PC-3 (cell line): ENCODE measurements around the gene IFITM10. TPM values are rescaled to one million over a fixed set of nuclear protein-coding genes. Genes with fewer than 3 reads are reported as not detected.

ENCODE experiments used
- ATAC-seq: fragments of 200-7000 bp; cut with Tn5 transposase; 2 replicates; pipeline ENCODE4 v1.9.1; 2020; ENCODE audit warnings: mild to moderate bottlenecking, moderate library complexity
- BruUV-seq: library from RNA; stranded (reverse); fragments of 400-500 nt; replicated peaks from 2 replicates; lab custom pipeline; 2021; lab: Mats Ljungman, UMichigan
- CTCF ChIA-PET: fragments of 300-600 bp; sonication (Branson Sonifier 250); formaldehyde crosslinking; loops from one replicate; lab custom pipeline; 2022; ENCODE audit warnings: antibody characterized with exemption; lab: Charles Lee
- POLR2A ChIA-PET: fragments of 300-600 bp; sonication (Branson Sonifier 250); formaldehyde crosslinking; loops from one replicate; lab custom pipeline; 2022; ENCODE audit warnings: antibody characterized with exemption; ENCODE audit not compliant: unreplicated experiment; lab: Charles Lee
- DNase-seq: peaks from one replicate; pipeline ENCODE4 v3.0.0-alpha.2; 2015
- H2AFZ ChIP-seq: fragments of 300-600 bp; sonication (generic); 2 replicates; pipeline ENCODE4 v1.6.0; 2016; ENCODE audit warnings: antibody characterized with exemption, low read length
- H3F3A ChIP-seq: fragments of 300-600 bp; sonication (generic); one replicate; pipeline ENCODE4 v1.6.0; 2017; ENCODE audit warnings: antibody characterized with exemption, low read length, control low read depth, mild to moderate bottlenecking; ENCODE audit not compliant: unreplicated experiment
- H3K27ac ChIP-seq: fragments of 300-600 bp; sonication (generic); 2 replicates; pipeline ENCODE4 v1.5.1; 2016; ENCODE audit warnings: mild to moderate bottlenecking, low read length
- H3K27me3 ChIP-seq: fragments of 300-600 bp; sonication (generic); 2 replicates; pipeline ENCODE4 v1.6.1; 2016; ENCODE audit warnings: low read length, mixed read lengths
- H3K36me3 ChIP-seq: fragments of 300-600 bp; sonication (generic); 2 replicates; pipeline ENCODE4 v1.6.1; 2016; ENCODE audit warnings: low read depth, mixed run types, low read length, mixed read lengths
- H3K4me1 ChIP-seq: fragments of 300-600 bp; sonication (generic); 2 replicates; pipeline ENCODE4 v1.5.1; 2016; ENCODE audit warnings: low read length; ENCODE audit not compliant: insufficient read depth
- H3K4me2 ChIP-seq: fragments of 300-600 bp; sonication (generic); 2 replicates; pipeline ENCODE4 v1.6.0; 2016; ENCODE audit warnings: low read length
- H3K4me3 ChIP-seq: fragments of 300-600 bp; sonication (generic); 2 replicates; pipeline ENCODE4 v1.5.1; 2016; ENCODE audit warnings: mild to moderate bottlenecking, low read length, mixed read lengths
- H3K79me2 ChIP-seq: fragments of 300-600 bp; sonication (generic); 2 replicates; pipeline ENCODE4 v1.6.1; 2017; ENCODE audit warnings: low read length, mixed read lengths
- H3K9ac ChIP-seq: fragments of 300-600 bp; sonication (generic); 2 replicates; pipeline ENCODE4 v1.6.0; 2016; ENCODE audit warnings: mild to moderate bottlenecking, low read length
- H3K9me2 ChIP-seq: fragments of 300-600 bp; sonication (generic); replicated peaks from 2 replicates; pipeline ENCODE4 v1.6.1; 2016; ENCODE audit warnings: mixed run types, low read length, mixed read lengths
- H3K9me3 ChIP-seq: fragments of 300-600 bp; sonication (generic); 2 replicates; pipeline ENCODE4 v1.6.1; 2016; ENCODE audit warnings: low read length, mixed read lengths
- H4K20me1 ChIP-seq: fragments of 300-600 bp; sonication (generic); 2 replicates; pipeline ENCODE4 v1.6.1; 2016; ENCODE audit warnings: low read length, mixed read lengths
- EZH2 ChIP-seq: fragments of 300-600 bp; sonication (generic); IDR thresholded peaks from one replicate; pipeline ENCODE4 v1.6.1; 2017; ENCODE audit warnings: antibody characterized with exemption, mild to moderate bottlenecking, low read length; ENCODE audit not compliant: unreplicated experiment
- EZH2phosphoT487 ChIP-seq: fragments of 300-600 bp; sonication (generic); IDR thresholded peaks from 2 replicates; pipeline ENCODE4 v1.6.1; 2018; ENCODE audit warnings: mild to moderate bottlenecking, antibody characterized with exemption, low read length, borderline replicate concordance
- intact Hi-C: fragments of 100-400 bp; cut with micrococcal nuclease; formaldehyde crosslinking; loops from 2 replicates; pipeline ENCODE4 v1.9.0; 2023
- total RNA-seq: library from RNA; depleted of rRNA; stranded (reverse); fragments of >200 nt; gene quantifications from 2 replicates; pipeline ENCODE4 v1.2.3, GENCODE V29; 2014
- TF ChIP-seq, protein P1 (sequence below): fragments of 300-600 bp; sonication (generic); conservative IDR thresholded peaks from 2 replicates; pipeline ENCODE4 v1.5.1; 2017; ENCODE audit warnings: antibody characterized with exemption, low read depth, mild to moderate bottlenecking, low read length

IFITM10 gene
- total RNA-seq, 1 experiment from 2014 or later: 1.4 TPM

DNA sequence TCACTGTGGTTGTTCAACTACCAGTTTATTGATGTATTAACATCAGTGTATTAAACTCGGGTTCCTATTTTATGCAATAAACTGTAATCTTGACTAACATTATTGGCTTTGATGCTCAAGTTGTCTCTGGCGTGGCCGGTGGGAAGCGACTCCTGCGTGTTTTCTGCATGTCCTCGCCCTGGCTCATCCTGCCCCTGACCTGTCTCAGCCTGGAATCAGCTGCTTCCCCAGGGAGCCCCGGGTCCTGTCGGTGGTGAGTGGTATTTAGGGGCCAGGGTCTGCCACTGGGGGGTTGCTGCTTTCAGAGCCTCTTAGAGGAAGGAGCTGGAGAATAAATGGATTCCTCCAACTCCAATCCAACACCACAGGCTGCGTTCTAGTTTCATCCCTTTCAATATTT, 22.5 kb downstream of the IFITM10 start:
- Histone ChIP-seq H3K9ac (no peak overlapping the region), H4K20me1 (no peaks in the 10 kb centered on the region), H3K79me2 (no peaks in the 10 kb centered on the region), H3K4me1 (no peaks in the 10 kb centered on the region), H3K9me3 (no peaks in the 10 kb centered on the region), H3K27me3 (peaks cover 42% of the 10 kb centered on the region), H3K4me2 (no peak overlapping the region), H3K4me3 (no peak overlapping the region), H3K27ac (no peak overlapping the region), H3K9me2 (no peaks in the 10 kb centered on the region), H2AFZ (no peak overlapping the region), H3F3A (no peaks in the 10 kb centered on the region), H3K36me3 (no peaks in the 10 kb centered on the region)
- ChIA-PET POLR2A (no interaction called here), CTCF (no interaction called here)
- TF ChIP-seq, protein P1, sequence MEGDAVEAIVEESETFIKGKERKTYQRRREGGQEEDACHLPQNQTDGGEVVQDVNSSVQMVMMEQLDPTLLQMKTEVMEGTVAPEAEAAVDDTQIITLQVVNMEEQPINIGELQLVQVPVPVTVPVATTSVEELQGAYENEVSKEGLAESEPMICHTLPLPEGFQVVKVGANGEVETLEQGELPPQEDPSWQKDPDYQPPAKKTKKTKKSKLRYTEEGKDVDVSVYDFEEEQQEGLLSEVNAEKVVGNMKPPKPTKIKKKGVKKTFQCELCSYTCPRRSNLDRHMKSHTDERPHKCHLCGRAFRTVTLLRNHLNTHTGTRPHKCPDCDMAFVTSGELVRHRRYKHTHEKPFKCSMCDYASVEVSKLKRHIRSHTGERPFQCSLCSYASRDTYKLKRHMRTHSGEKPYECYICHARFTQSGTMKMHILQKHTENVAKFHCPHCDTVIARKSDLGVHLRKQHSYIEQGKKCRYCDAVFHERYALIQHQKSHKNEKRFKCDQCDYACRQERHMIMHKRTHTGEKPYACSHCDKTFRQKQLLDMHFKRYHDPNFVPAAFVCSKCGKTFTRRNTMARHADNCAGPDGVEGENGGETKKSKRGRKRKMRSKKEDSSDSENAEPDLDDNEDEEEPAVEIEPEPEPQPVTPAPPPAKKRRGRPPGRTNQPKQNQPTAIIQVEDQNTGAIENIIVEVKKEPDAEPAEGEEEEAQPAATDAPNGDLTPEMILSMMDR: no peak
- TF ChIP-seq EZH2phosphoT487 (no peak), EZH2 (no peak)
- no TSS peak for BruUV-seq
- no peak for DNase-seq
- no peak for ATAC-seq
- intact Hi-C loops: loop anchor here (10.0 kb wide), 1 partner anchor 67 kb away; no protein-coding TSS in a partner anchor

GRCh38 chr11:1727096-1727690, 23.2 kb downstream of the IFITM10 start:
- ATAC-seq (peak; percentile 37; the same call in 1 of the 2 replicates), DNase-seq (peak; percentile 8)
- Histone ChIP-seq H3K27ac (no peak overlapping the region), H3K4me2 (no peak overlapping the region), H3K9ac (no peak overlapping the region), H3K79me2 (no peaks in the 10 kb centered on the region), H4K20me1 (no peaks in the 10 kb centered on the region), H3K4me3 (no peak overlapping the region), H3K27me3 (peaks cover 44% of the 10 kb centered on the region), H3K9me3 (no peaks in the 10 kb centered on the region), H3F3A (no peaks in the 10 kb centered on the region), H3K9me2 (no peaks in the 10 kb centered on the region), H3K4me1 (no peaks in the 10 kb centered on the region), H3K36me3 (no peaks in the 10 kb centered on the region), H2AFZ (no peak overlapping the region)
- TF ChIP-seq, protein P1: no peak
- TF ChIP-seq EZH2phosphoT487 (no peak), EZH2 (no peak)
- ChIA-PET POLR2A (no interaction called here), CTCF (no interaction called here)
- no TSS peak for BruUV-seq
- intact Hi-C loops: loop anchor here (10.0 kb wide), 1 partner anchor 68 kb away; no protein-coding TSS in a partner anchor

DNA sequence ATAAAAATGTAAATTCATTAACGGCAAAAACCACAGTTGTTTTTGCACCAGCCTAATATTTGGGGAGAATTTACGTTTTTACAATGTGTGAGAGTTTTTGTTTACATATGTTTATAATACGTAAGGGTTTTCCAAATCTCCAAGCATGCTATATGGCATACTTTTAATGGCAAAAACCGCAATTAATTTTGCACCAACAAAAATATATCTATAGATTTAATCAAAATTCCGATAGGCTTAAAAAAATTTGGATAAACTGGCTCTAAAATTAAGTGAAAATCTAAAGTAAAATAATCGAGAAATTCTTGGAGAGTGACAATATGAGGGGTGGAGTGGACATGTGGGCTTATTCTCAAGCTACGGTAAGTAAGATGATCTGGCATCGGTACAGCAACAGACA, 30.6 kb downstream of the IFITM10 start:
- ChIA-PET POLR2A (no interaction called here), CTCF (no interaction called here)
- no peak for DNase-seq
- H2AFZ ChIP-seq: no peak overlapping the region
- H3K27me3 ChIP-seq: peaks cover 56% of the 10 kb centered on the region
- no peak for ATAC-seq
- H3K4me1 ChIP-seq: no peaks in the 10 kb centered on the region
- H3K27ac ChIP-seq: no peak overlapping the region
- BruUV-seq: no TSS peak
- no peaks in the 10 kb centered on the region for H3F3A ChIP-seq
- TF ChIP-seq, protein P1: no peak
- TF ChIP-seq EZH2 (no peak), EZH2phosphoT487 (no peak)
- H3K9ac ChIP-seq: no peak overlapping the region
- no peaks in the 10 kb centered on the region for H3K79me2 ChIP-seq
- no peaks in the 10 kb centered on the region for H3K9me2 ChIP-seq
- no peak overlapping the region for H3K4me2 ChIP-seq
- H3K9me3 ChIP-seq: no peaks in the 10 kb centered on the region
- H3K36me3 ChIP-seq: no peaks in the 10 kb centered on the region
- no peaks in the 10 kb centered on the region for H4K20me1 ChIP-seq
- intact Hi-C loops: loop anchor here (10.0 kb wide), 1 partner anchor 75 kb away; no protein-coding TSS in a partner anchor
- H3K4me3 ChIP-seq: no peak overlapping the region
